Myocyte (in vitro differentiated cells): ENCODE measurements around the gene NKX6-2. TPM values are rescaled to one million over a fixed set of nuclear protein-coding genes. Genes with fewer than 3 reads are reported as not detected.
"Not testable (repeated sequence)": the region's sequence is repeated elsewhere in the genome, so short reads cannot be mapped to it uniquely, and the experiment has no call there.

Experiments used
- DNase-seq: peaks from one replicate; pipeline ENCODE4 v3.0.0-alpha.2; 2012; ENCODE audit warnings: low read depth
- total RNA-seq: library from RNA; depleted of rRNA; stranded (reverse); fragments of >200 nt; gene quantifications from 2 replicates; pipeline ENCODE4 v1.2.3, GENCODE V29; 2014

Gene NKX6-2
- total RNA-seq, 1 donor from 2014 or later, result not detected

DNA sequence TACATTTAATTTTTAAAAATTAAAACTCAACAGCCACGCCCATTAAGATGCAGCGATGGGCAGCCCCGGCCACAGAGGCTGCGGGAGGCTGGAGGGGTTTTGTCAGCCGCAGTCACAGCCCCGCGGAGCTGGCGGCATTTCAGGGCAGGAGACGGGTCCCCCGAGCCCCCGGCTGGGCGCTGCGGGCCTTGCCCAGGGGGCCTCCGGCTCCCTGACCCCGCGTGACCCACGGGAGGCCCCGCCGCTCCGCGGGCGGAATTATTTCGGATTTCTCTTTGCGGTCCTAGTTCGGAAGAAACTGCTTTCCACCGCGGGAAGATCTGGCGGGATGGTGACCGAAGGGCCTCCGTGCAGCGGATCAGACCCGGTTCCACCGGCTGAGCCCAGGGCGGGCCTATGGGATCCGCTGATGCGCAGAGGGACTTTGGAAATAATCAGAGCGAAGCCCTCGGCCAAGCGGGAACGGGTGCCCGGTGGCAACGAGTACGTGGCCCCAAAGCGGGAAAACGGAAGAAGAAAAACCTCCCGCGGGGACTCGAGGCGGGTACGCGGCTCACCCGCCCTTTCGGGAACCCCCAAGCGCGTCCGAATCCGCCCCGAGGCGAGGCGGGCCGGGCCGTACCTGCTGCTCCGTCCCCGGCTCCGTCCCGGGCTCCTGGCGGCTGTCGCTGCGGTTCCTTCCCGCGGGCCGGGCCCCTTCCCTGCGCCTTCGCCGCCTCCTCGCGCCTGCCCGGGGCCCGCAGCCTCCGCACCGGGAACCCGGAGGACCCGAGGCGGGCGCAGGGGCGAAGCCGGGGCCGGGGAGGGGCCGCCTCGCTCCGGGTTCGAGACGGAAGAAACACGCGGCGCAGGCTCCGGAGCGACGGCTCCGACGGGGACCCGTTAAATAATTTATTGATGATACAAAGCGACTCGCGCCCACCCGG, 1.7 kb downstream of the NKX6-2 start:
- no peak for DNase-seq

DNA sequence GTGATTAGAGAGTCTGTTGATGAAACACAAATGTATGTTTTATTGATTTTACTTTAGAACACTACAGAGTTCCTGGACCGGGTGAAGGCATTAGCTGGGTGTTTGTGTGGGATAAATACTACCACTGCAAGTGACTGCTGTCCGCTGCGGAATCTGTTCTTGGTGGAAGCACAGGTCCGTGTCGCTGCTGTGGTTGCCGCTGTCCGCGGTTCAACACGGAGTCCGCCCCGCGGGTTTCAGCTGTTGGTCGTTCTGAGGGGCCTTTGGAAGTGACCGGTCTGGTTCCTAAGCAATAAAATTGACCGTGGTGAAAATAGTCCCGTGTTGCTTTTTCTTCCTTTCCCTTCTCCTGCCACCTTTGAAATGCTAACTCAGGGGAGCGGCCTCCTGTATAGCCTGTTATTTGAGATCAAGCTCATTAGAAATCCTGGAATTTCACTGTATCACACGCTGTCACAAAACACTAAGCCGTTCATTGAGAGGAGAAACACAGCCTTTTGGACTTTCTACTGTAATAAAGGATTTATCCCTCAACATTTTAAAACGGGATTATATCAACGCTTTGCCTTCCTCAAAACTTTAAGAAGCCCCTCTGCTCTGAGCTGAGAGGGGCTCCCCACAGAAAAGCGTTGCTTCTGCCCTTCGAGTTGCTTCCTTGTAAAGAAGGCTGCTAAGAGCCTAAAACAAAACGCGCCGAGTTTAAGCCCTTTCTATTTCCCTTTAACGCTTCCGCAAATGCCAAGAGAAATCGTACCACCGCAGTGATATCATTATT, 2.6 kb downstream of the NKX6-2 start:
- no peak for DNase-seq

DNA sequence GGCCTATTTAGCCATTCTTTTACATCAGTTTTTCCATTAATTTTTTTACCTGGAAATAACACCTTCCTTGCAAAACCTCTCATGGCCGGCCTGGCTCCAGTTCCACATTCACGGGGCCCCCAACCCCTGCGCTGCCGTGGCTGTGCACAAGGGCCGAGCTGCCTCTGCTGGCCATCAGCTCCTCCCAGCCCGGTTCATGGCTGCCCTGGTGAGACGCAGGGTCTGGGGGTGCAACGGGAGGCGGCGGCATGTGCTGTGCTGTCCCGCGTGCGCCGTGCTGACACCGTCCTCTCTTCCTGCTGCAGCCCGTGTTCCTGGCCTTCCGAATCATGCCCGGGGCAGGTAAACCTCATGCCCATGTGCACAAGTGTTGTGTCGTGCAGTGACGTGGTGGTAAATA, 4.4 kb downstream of the NKX6-2 start:
- no peak for DNase-seq

DNA sequence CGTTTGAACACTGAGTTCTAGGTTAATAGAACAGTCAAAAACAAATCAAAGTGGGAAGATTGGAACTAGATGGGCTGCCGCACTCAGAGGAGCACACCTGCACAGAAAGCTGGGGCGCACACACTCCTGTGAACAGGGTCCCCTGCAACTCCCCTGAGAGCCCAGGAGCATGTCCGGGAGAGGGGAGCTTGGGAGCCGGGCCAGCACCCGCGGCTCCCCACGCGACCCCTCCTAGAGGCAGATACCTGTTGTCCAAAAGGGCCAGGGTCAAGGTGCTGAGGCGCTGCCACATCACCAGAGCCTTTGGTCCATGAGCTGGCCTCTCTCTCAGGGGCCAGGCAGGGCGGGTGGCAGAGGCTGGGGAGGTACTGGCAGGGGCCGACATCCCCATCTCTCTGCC, 5.6 kb downstream of the NKX6-2 start:
- DNase-seq, result no peak

DNA sequence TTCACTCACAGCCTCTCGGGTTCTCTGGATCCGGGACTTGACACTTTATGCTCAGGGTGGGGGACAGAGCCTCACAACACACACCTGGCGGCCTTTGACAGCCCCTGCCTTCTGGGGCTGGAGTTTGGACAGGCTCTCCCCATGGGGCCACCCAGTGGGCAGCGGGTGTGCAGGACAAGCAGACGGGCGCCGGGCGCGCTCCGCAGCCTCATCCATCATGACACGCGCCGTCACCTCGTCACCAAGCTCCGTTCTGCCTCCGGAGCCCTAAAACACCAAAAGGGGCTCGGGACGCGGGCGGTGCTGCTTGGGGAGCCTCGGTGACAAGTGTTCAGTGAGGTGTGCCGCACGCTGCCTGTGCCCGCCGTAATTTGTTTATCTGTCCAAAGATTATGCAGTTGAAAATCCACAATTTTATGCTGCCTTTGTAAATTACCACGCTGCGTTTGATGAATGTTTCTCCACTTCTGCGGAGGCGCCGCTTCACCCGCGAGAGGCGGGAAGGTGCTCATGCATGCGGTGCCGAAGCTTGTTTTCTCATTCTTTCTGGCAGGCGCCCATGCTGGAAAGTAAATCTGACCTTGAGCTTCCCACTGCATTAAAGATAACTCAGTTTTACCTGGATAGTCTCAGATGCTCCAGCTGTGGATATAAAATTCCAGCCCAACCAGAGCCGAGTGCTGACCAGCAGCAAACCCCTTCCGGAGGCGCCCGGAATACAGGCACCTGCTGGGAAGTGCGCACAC, 6.2 kb downstream of the NKX6-2 start:
- no peak for DNase-seq

DNA sequence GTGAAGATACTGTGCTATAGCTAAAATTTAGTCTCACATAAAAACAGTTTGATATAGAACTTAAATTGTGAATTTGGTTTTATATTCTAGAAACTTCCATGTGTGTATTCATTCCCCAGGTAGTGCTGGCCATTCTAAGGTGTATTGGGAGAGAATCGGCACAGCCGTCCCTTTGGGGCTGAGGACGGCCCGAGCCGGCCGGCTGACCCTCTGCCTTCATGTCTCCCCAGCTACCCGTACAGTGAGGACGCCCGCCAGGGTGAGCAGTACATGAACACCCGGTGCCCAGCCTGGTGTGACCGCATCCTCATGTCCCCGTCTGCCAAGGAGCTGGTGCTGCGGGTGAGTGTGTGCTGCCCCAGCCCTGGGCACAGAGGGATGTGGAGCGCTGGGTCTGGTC, 8.5 kb downstream of the NKX6-2 start:
- DNase-seq, result no peak

DNA sequence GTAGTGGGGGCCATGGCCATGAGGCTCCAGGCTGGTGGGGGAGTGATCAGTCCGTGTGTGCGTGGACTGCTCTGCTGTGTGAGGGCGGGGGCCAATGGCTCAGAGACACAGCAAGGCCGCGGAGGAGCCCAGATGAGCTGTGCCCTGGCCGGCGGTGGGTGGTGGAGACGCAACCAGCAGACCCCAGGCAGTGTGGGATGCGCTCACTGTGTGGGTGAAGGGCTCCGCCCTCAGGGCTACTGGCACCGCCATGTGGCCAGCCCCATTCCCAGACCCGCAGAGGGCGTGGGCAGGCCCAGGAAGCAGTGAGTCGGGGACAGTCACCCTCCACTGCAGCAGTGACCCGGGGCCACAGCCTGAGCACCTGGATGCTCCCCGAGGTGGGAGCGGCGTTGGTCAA, 9.1 kb downstream of the NKX6-2 start:
- no peak for DNase-seq

DNA sequence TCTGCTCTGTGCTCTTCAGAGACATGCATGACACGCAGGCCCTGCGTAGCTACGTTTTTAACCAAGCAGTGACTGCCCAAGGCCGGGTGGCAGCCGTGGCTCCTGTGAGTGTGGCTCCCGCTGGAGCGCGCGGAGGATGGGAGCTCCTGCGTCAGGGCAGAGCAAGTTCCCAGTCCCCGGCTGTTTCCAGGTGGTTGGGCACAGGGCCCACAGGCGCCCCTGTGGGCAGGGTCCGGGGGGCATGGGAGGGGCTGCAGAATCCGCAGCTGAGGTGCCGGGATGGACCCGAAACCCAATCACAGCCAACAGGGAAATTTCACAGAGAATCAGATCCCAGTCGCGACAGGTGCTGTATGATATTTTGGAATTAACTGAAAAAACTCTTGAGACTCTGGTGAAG, 9.8 kb downstream of the NKX6-2 start:
- DNase-seq, result no peak

DNA sequence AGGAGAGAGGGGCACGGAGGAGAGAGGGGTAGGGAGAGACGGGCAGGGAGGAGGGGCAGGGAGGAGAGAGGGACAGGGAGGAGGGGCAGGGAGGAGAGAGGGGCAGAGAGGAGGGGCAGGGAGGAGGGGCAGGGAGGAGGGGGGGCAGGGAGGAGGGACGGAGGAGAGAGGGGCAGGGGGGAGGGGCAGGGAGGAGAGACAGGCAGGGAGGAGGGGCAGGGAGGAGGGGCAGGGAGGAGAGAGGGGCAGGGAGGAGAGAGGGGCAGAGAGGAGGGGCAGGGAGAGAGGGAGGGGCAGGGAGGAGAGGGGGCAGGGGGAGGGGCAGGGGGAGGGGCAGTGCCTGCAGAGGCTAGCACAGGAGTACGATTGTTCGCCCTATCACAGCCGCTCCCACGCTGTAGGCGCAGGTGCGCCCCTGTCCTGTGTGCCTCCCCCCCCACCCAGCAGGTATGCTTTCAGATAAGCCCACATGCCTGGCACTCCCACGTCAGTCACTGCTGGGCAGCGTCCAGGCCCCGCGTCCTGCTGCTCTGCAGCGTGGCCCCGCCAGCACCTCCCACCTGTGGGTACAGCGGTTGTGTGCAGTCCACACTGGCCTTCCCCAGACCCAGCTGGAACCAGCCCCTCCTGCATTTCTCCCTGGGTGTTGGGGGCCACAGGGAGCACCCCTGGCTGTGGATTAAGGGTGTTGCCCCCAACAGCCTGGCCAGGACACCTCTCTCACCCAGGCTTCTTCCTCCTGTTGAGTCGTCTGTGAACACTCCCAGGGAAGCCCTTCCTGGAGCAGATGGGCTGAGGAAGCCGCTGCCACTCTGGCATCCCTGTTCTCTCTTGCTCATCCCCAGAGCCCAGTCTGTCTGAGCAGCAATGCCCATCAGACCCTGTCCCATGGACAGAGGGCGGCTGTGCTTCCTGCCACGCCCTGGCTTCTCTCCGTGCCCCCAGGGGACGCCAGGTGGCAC, 10.8 kb downstream of the NKX6-2 start:
- no peak for DNase-seq

DNA sequence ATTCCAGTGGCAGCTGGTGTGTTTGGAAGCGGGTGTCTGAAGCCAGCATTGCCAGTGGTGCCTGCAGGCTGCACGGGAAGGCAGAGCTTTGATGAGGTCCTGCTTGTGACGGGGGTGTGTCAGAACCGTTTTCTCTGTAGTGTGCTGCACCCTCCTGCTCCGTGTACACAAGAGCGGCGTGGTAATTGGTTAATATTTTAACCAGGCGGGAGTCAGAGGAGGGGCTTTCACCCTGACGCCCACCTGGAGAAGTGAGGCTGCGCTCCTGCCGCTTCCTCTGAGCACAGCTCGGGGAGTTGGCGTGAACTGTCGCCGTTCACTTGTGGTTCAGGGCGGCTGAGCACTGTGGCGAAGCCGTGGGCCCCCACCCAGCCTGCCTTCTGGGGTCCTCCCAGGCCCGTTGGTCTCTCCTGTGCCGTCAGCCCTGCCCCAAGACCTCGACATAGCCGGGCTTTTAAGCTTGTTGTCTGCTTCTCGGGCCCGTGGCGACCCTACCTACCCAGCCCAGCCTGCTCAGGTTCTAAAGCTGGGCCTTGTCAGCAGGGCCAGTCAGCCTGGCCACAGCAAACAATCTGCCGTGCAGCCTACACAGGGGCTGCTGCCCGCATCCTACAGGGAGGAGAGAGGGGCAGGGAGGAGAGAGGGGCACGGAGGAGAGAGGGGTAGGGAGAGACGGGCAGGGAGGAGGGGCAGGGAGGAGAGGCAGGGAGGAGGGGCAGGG, 11.6 kb downstream of the NKX6-2 start:
- no peak for DNase-seq

DNA sequence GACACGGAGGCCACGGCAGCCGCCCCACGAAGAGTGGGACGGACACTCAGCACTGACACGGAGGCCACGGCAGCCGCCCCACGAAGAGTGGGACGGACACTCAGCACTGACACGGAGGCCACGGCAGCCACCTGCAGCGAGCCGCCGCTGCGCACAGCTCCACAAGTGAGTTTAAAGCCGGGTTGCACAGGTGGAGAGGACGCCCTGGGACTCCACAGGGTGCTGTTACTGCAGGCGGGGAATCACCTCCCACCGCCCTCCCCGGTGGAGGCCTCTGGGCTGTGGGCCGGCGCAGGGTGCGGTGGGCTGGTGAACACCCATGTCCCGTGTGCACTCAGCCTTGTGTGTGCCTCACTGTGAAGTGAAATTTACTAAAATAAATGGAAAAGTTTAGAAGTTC, 13.1 kb downstream of the NKX6-2 start:
- DNase-seq, result not testable (repeated sequence)

DNA sequence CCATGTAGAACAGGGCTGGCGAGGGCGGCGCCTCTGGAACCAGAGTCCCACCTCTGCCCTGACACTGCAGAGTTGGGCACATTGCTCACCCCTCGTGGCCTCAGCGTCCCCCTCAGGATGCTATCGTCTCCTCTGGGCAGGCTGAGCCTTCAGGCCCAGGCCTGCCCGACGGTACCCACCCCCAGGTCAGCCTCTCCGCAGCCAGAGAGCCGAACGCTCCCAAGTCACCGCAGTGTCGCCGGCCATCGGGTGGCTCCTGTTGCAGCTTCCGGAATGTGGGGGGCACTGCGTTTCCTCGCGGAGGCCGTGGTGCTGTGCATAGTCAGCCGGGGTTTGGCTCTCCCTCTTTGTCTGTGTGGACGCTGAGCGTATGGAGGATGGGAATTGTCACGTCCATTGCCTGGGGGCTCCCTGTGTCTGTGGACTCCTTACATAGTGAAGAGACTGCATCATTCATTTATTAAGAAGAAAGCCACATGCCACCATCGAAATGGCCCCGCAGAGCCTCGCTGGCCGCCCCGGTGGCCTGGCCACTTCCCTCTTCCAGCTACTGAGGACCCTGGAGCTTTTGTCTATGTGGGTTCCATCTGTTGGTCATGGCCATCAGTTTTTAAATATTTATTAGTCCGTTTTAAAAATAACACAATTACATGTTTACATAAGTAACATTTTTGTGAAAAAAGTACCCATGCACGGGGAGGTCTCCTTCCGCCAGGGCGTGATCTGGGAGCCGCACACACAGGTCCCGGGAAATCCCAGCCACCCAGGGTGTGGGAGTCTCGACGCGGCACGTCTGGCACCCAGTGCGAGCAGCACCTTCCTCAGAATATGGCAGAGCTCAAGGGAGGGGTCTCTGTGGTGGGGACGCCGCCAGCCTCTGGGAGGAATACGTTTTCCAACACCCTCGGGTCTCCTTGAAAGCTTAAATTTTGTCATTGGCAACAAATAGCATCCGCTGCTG, 15.6 kb downstream of the NKX6-2 start:
- no peak for DNase-seq

DNA sequence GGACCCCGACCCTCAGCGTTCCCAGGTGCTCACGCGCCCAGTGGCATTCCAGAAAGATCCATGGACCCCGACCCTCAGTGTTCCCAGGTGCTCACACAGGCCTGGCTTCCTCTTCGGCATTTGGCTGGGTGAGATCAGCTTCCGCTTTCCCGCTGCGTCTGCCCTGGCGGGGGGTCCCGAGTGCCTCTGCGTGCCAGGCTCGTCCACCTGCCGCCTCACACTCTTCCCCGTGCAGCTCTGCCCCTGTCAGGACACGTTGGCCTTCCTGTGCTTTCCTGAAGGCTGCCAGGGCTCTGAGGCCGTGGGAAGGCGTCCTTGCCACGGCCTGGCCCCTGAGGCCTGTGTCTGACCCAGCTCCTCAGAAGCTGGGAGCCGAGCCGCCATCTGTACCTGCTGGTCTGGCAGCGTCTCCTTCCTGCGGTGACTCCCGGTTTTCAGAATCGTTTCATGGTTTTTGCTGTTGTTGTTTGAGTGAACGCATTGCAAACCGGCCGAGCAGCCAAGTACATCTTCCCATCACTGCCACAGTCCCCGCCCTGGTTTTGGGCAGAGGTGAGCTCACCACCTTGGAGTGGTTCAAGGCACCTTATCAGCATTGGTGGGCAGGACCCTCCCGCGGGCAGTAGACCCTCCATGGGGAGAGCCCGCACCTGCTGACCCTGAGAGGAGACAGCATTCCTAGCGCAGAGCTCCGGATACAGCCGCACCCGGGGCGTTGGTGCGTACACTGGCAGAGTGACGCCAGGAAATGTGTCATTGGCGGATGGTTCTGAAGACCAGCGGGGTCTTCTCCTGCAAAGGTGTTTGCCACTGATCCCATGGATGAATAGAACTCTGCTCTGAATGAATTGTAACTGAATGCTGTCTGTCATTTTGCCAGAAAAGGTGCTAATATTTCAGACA, 17.4 kb downstream of the NKX6-2 start:
- no peak for DNase-seq

DNA sequence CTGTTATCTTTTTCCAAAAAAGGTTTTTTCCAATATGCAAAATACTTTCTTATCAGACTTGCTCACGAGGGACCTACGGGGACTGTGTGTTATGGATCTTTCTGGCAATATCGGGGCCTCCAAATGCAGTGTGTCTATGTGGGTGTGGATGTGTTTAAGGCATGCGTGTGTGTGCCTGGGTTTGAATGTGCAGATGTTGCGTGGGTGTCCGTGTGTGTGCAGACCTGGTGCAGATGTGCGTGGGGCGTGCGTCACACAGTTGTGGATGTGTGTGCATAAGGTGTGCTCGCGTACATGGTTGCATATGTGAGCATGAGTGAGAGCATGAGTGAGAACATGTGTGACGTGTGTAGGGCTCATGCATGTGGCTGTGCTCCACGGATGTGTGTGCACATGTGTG, 19.7 kb downstream of the NKX6-2 start:
- no peak for DNase-seq

DNA sequence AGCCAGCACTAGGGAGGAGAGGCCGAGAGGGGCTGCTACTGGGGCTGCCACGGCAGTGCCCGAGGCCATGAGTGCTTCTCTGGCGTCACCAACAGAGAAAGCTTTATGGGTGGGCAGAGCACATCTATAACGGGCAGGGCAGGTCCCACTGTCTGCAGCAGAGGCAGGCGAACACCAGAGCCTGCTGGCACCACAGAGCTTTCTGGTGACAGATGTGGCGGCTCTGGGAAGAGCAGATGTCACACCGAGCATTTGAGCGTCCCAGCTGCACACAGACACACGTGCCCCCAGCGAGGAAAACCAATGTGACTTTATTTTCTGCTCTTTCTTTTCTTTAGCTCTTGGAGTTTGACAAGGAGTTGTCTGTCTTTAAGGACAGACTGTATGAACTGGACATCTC, 20.5 kb downstream of the NKX6-2 start:
- no peak for DNase-seq

DNA sequence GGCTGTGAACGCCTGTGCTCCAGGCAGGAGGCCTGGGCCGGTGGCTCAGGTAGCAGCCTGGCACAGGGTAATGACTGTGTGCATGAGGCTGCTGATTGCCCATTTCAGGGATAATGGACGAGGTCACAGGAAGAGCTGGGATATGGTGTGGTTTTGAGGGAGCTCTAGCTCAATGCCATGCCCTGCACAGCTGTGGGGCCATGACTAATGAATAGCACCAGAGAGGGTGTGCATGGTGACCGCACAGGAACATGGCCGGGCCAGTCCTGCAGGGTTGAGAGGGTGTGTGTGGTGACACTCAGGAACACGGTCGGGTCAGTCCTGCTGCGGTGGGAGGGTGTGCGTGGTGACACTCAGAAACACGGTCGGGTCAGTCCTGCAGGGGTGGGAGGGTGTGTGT, 21.8 kb downstream of the NKX6-2 start:
- peak; percentile 51 for DNase-seq

DNA sequence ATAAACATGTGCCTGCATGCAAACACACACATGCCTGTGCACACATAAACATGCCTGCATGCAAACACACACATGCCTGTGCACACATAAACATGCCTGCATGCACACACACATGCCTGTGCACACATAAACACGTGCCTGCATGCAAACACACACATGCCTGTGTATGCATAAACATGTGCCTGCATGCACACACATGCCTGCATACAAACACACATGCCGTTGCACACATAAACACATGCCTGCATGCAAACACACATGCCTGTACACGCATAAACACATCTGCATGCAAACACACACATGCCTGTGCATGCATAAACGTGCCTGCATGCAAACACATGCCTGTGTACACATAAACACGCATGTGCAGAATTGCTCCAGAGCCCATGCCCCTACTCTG, 22.4 kb downstream of the NKX6-2 start:
- no peak for DNase-seq

DNA sequence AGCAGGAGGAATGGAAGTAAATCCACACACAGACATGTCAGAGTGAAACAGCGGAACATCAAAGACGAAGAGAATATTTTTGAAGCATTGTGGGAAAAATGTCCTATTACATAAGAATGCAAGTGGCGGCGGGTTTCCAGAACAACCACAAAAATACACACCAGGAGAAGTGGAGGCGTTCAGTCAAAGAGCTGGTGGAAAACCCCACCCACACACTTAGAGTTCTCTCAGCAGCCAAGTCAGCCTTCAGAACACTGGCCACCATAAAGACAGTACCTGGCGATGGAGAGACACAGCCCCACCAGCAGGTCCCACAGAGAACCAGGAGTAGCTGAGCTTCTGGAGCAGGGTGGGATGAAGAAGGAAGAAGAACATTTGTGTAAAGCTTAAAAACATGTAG, 23.7 kb downstream of the NKX6-2 start:
- no peak for DNase-seq
